A673 (cell line): Measurements from ENCODE around the gene ZNF48. TPM values are rescaled to one million over a fixed set of nuclear protein-coding genes. Genes with fewer than 3 reads are reported as not detected.

Experiments used
- BruUV-seq: library from RNA; stranded (reverse); fragments of 400-500 nt; replicated peaks from 2 replicates; lab custom pipeline; 2021; lab: Mats Ljungman, UMichigan
- CTCF ChIA-PET: fragments of 300-600 bp; sonication (Branson Sonifier 250); formaldehyde crosslinking; loops from one replicate; lab custom pipeline; 2022; ENCODE audit warnings: antibody characterized with exemption; lab: Charles Lee
- POLR2A ChIA-PET: fragments of 300-600 bp; sonication (Branson Sonifier 250); formaldehyde crosslinking; loops from one replicate; lab custom pipeline; 2022; ENCODE audit warnings: antibody characterized with exemption; ENCODE audit not compliant: low non-redundant PET; lab: Charles Lee
- DNase-seq: peaks from one replicate; pipeline ENCODE4 v3.0.0-alpha.2; 2015; ENCODE audit warnings: low spot score
- H3K27ac ChIP-seq: fragments of 200-600 bp; sonication (generic); 2 replicates; pipeline ENCODE4 v1.5.1; 2016; ENCODE audit warnings: mixed run types, low read depth, mild to moderate bottlenecking, mixed read lengths, antibody characterized with exemption, low read length; ENCODE audit not compliant: poor library complexity, severe bottlenecking
- H3K27me3 ChIP-seq: fragments of 200-600 bp; sonication (generic); replicated peaks from 2 replicates; pipeline ENCODE4 v1.6.1; 2017; ENCODE audit warnings: mixed run types, low read depth, mild to moderate bottlenecking, mixed read lengths, antibody characterized with exemption, low read length; ENCODE audit not compliant: insufficient read depth, poor library complexity
- H3K36me3 ChIP-seq: fragments of 200-600 bp; sonication (generic); 2 replicates; pipeline ENCODE4 v1.6.1; 2016; ENCODE audit warnings: mixed run types, mild to moderate bottlenecking, mixed read lengths, antibody characterized with exemption, low read length; ENCODE audit not compliant: insufficient read depth, poor library complexity, severe bottlenecking
- H3K4me1 ChIP-seq: fragments of 200-600 bp; sonication (generic); 2 replicates; pipeline ENCODE4 v1.6.1; 2017; ENCODE audit warnings: mixed run types, mild to moderate bottlenecking, mixed read lengths, antibody characterized with exemption, low read length; ENCODE audit not compliant: insufficient read depth, poor library complexity, severe bottlenecking
- H3K4me3 ChIP-seq: fragments of 200-600 bp; sonication (generic); 2 replicates; pipeline ENCODE4 v1.5.1; 2016; ENCODE audit warnings: low read depth, mixed run types, mild to moderate bottlenecking, mixed read lengths, low read length; ENCODE audit not compliant: poor library complexity, severe bottlenecking
- H3K9me3 ChIP-seq: fragments of 200-600 bp; sonication (generic); 2 replicates; pipeline ENCODE4 v1.6.1; 2016; ENCODE audit warnings: mixed run types, low read depth, mild to moderate bottlenecking, mixed read lengths, antibody characterized with exemption, low read length; ENCODE audit not compliant: poor library complexity, severe bottlenecking
- CTCF ChIP-seq: fragments of 300-800, 200-600 bp; sonication (generic); conservative IDR thresholded peaks from 2 replicates; pipeline ENCODE4 v1.5.1; 2017; ENCODE audit warnings: low read depth, mild to moderate bottlenecking, antibody characterized with exemption, low read length, moderate library complexity, mixed read lengths
- EZH2 ChIP-seq: fragments of 200-600 bp; sonication (generic); IDR thresholded peaks from 2 replicates; pipeline ENCODE4 v1.6.1; 2017; ENCODE audit warnings: borderline replicate concordance, low read depth, mild to moderate bottlenecking, mixed read lengths, antibody characterized with exemption, low read length; ENCODE audit not compliant: poor library complexity, severe bottlenecking
- intact Hi-C: fragments of 100-400 bp; cut with micrococcal nuclease; formaldehyde crosslinking; loops from one replicate; pipeline ENCODE4 v1.10.0; 2022; ENCODE audit not compliant: unreplicated experiment
- total RNA-seq: library from RNA; stranded (reverse); gene quantifications from 2 replicates; pipeline ENCODE4 v1.2.3, GENCODE V29; 2021

ZNF48 gene
- total RNA-seq, 1 experiment from 2014 or later, result 22.0 TPM

GRCh38 chr16:30407102-30407803 lies 12.0 kb downstream of the ZNF48 start, which contains the start of gene ZNF771:
Gene ZNF771, plus strand, starts transcription at chr16:30407606. Its CDS starts 448 bp downstream, at chr16:30408054.
- POLR2A ChIA-PET, result interaction anchor here (1.0 kb wide), 2 partner anchors 29 to 36 kb away, joined by 3 to 4 read pairs; no protein-coding TSS in a partner anchor
- no TSS peak for BruUV-seq
- Histone ChIP-seq H3K36me3 (peaks cover 12% of the 10 kb centered on the region), H3K27ac (peak within 1 kb of the TSS; percentile 93), H3K27me3 (no peaks in the 10 kb centered on the region), H3K4me3 (peak within 1 kb of the TSS; percentile 96), H3K4me1 (peaks cover 16% of the 10 kb centered on the region), H3K9me3 (no peaks in the 10 kb centered on the region)
- DNase-seq, result peak; percentile 93
- CTCF ChIA-PET, result interaction anchor here (1.1 kb wide), 1 partner anchor 23 kb away, joined by 7 read pairs; the partner anchor contains the start of gene DCTPP1
- TF ChIP-seq CTCF (no peak), EZH2 (no peak)
- intact Hi-C loops, result loop anchor here (5.0 kb wide), 2 partner anchors 35 to 285 kb away; partner anchors contain the start of genes MAPK3, MYL11 and TBC1D10B

GRCh38 chr16:30407804-30408534 lies 12.7 kb downstream of the ZNF48 start:
- no TSS peak for BruUV-seq
- intact Hi-C loops, result loop anchor here (5.0 kb wide), 2 partner anchors 36 to 286 kb away; partner anchors contain the start of genes MAPK3, MYL11 and TBC1D10B
- Histone ChIP-seq H3K9me3 (no peaks in the 10 kb centered on the region), H3K27ac (peak overlapping the region; percentile 93), H3K27me3 (no peaks in the 10 kb centered on the region), H3K36me3 (peaks cover 15% of the 10 kb centered on the region), H3K4me3 (peak overlapping the region; percentile 96), H3K4me1 (peaks cover 16% of the 10 kb centered on the region)
- POLR2A ChIA-PET, result interaction anchor here (0.9 kb wide), 1 partner anchor 10 kb away, joined by 3 read pairs; no protein-coding TSS in a partner anchor
- CTCF ChIA-PET, result interaction anchor here (0.5 to 1.1 kb wide), 3 partner anchors 9 to 22 kb away, joined by 3 to 12 read pairs (median 7); partner anchors contain the start of gene DCTPP1
- DNase-seq, result peak; percentile 85
- TF ChIP-seq CTCF, result no peak
- TF ChIP-seq EZH2, result no peak
